Nephron (organoid): Measurements from ENCODE around the gene HDAC2.
A peak's percentile ranks its signal among the peaks of the same experiment; 100 is the strongest.
"Not testable (repeated sequence)": the region's sequence is repeated elsewhere in the genome, so short reads cannot be mapped to it uniquely, and the experiment has no call there.

Source experiments
- H3K27ac Mint-ChIP-seq, 3 experiments: 2 replicates each; pipeline ENCODE4 v1.8.0; 2020; ENCODE audit warnings: mixed read lengths in 3 of 3, mild to moderate bottlenecking in 2 of 3, moderate library complexity in 1 of 3
- H3K27me3 Mint-ChIP-seq: 2 replicates; pipeline ENCODE4 v1.8.0; 2021; ENCODE audit warnings: low read depth, mild to moderate bottlenecking, moderate library complexity, mixed read lengths
- H3K36me3 Mint-ChIP-seq: 2 replicates; pipeline ENCODE4 v1.8.0; 2020; ENCODE audit warnings: low read depth, mixed read lengths
- H3K4me1 Mint-ChIP-seq: 2 replicates; pipeline ENCODE4 v1.8.0; 2020; ENCODE audit warnings: mixed read lengths
- H3K4me3 Mint-ChIP-seq, 3 experiments: 2 replicates each; pipeline ENCODE4 v1.8.0; 2020; ENCODE audit warnings: mild to moderate bottlenecking in 3 of 3, mixed read lengths in 3 of 3, moderate library complexity in 2 of 3
- H3K9me3 Mint-ChIP-seq: 2 replicates; pipeline ENCODE4 v1.8.0; 2020; ENCODE audit warnings: mixed read lengths
- CTCF ChIP-seq, 3 experiments: fragments of 200-600 bp; sonication (generic); IDR thresholded peaks; one replicate each; pipeline ENCODE4 v1.5.0; 2021; ENCODE audit warnings: antibody characterized with exemption in 3 of 3; ENCODE audit not compliant: unreplicated experiment in 3 of 3

HDAC2 gene

DNA sequence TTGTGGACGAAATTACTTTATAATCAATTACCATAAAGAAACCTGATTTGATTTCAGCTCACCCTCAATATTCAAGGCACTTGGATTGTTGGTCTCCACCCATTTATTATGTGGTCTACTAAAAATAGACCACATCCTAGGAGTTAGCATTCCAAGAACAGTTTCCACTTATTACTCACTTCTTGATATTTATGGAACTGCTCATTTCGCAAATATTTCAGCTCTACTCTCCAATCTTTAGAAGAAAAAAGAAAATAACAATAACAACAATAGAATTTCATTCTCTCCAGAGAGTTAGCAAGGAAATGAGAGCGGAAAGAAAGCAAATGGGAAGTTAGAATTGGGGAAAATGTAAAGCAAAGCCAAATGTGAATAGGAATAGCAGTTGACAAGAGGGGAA lies 26.2 kb upstream of the HDAC2 start:
- Mint-ChIP-seq H3K27ac (peak overlapping the region in 1 of 3 experiments; percentile 31), H3K36me3 (peaks cover 9% of the 10 kb centered on the region), H3K4me3 (peak overlapping the region in 1 of 3 experiments; percentile 55), H3K4me1 (peaks cover 26% of the 10 kb centered on the region), H3K27me3 (no peaks in the 10 kb centered on the region), H3K9me3 (peaks cover 7% of the 10 kb centered on the region)
- no peak for TF ChIP-seq CTCF (IDR thresholded peaks at IDR 0.05; ENCODE audit: unreplicated experiment in 3 of 3)

- H3K4me3 Mint-ChIP-seq = peak overlapping the region in 1 of 3 experiments; percentile 66
- peaks cover 9% of the 10 kb centered on the region for H3K36me3 Mint-ChIP-seq
- peaks cover 7% of the 10 kb centered on the region for H3K9me3 Mint-ChIP-seq
- no peaks in the 10 kb centered on the region for H3K27me3 Mint-ChIP-seq
- H3K27ac Mint-ChIP-seq = peak overlapping the region; percentile 67 to 89 (median 82)
- H3K4me1 Mint-ChIP-seq = peaks cover 21% of the 10 kb centered on the region
- TF ChIP-seq CTCF (IDR thresholded peaks at IDR 0.05; ENCODE audit: unreplicated experiment in 3 of 3) = no peak
Observed at GRCh38 chr6:113995634-113996033, 24.7 kb upstream of the HDAC2 start.

GRCh38 chr6:113994934-113995342 lies 24.0 kb upstream of the HDAC2 start:
- Mint-ChIP-seq H3K27me3 (no peaks in the 10 kb centered on the region), H3K4me1 (peaks cover 21% of the 10 kb centered on the region), H3K4me3 (peak overlapping the region in 1 of 3 experiments; percentile 31), H3K27ac (peak overlapping the region; percentile 82 to 89 (median 82)), H3K36me3 (peaks cover 8% of the 10 kb centered on the region), H3K9me3 (peaks cover 12% of the 10 kb centered on the region)
- TF ChIP-seq CTCF (IDR thresholded peaks at IDR 0.05; ENCODE audit: unreplicated experiment in 3 of 3) = peak; percentile 39 to 58 (median 46)

- H3K27ac Mint-ChIP-seq = no peak overlapping the region
- peaks cover 15% of the 10 kb centered on the region for H3K9me3 Mint-ChIP-seq
- no peak for TF ChIP-seq CTCF (IDR thresholded peaks at IDR 0.05; ENCODE audit: unreplicated experiment in 3 of 3)
- no peaks in the 10 kb centered on the region for H3K27me3 Mint-ChIP-seq
- peaks cover 3% of the 10 kb centered on the region for H3K36me3 Mint-ChIP-seq
- peaks cover 12% of the 10 kb centered on the region for H3K4me1 Mint-ChIP-seq
- no peak overlapping the region for H3K4me3 Mint-ChIP-seq
Observed at GRCh38 chr6:113989675-113990074, 18.7 kb upstream of the HDAC2 start.

DNA sequence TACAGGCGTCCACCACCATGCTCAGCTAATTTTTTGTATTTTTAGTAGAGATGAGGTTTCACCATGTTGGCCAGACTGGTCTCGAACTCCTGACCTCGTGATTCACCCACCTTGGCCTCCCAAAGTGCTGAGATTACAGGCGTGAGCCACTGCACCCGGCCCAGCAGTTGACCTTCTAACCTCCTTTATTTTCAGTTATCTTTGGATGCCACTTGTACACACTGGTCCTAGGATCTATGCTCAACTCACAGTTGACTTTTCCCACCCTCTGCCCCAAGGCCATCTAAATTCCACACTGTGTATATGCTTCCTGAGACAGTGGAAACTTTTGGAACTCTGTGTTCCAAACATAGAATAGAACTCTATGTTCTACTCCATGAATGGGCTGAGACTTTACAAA lies 11.7 kb upstream of the HDAC2 start:
- H3K9me3 Mint-ChIP-seq, H3K4me3 Mint-ChIP-seq, H3K27ac Mint-ChIP-seq, H3K27me3 Mint-ChIP-seq, H3K36me3 Mint-ChIP-seq: not testable (repeated sequence)
- peaks cover 16% of the 10 kb centered on the region for H3K4me1 Mint-ChIP-seq

- Mint-ChIP-seq H3K27me3 (no peaks in the 10 kb centered on the region), H3K4me1 (peaks cover 16% of the 10 kb centered on the region), H3K9me3 (no peaks in the 10 kb centered on the region), H3K27ac (no peak overlapping the region), H3K4me3 (no peak overlapping the region), H3K36me3 (no peaks in the 10 kb centered on the region)
- no peak for TF ChIP-seq CTCF (IDR thresholded peaks at IDR 0.05; ENCODE audit: unreplicated experiment in 3 of 3)
Observed at GRCh38 chr6:113982055-113982550, 11.2 kb upstream of the HDAC2 start.
